DND-41 (cell line): Measurements from ENCODE around the gene CYBA.

Source experiments
- EZH2 ChIP-seq: IDR thresholded peaks from 3 replicates; pipeline ENCODE4 v1.6.1; 2012; ENCODE audit warnings: borderline replicate concordance, low read depth, mild to moderate bottlenecking, moderate library complexity, low read length, inconsistent platforms; ENCODE audit not compliant: severe bottlenecking
- TF ChIP-seq, protein P1 (sequence below): IDR thresholded peaks from 2 replicates; pipeline ENCODE4 v1.5.1; 2012; ENCODE audit warnings: borderline replicate concordance, low read length, moderate library complexity, mild to moderate bottlenecking; ENCODE audit not compliant: poor library complexity, severe bottlenecking; ENCODE audit errors: extremely low read depth

DNA sequence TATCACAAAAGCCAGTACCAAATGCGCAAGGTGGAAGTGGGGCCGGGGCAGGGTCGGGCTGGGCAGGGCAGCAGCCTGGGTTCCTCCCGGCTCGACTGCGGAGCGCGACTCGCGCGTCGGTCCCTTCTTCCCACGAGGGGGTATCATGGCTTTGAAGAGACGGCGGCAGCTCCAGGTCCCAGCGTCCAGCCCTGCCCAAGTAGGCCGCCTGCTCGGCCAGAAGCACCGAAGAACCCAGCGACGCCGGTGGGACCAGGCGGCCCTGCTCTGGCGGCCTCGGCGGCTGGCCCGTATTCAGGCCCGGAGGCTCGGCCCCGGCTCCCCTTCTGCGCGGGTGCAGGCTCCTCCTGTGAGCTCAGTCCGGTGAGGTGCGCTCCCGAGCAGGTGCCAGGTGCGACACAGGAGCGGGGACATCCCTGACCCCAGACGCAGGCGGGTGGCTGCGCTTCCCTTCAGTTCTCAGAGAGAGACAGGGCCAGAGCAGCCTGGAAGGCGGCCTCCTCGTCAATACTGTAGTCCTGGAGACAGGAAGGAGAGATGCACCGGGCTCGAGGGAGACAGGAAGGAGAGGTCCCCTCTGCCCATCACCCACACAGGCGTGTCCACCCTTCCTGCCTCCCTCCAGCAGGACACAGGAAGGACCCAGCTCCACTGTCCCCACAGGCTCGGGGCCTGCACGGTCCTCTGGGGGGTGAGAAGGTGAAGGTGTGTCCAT lies 46.4 kb upstream of the CYBA start:
- TF ChIP-seq, protein P1, sequence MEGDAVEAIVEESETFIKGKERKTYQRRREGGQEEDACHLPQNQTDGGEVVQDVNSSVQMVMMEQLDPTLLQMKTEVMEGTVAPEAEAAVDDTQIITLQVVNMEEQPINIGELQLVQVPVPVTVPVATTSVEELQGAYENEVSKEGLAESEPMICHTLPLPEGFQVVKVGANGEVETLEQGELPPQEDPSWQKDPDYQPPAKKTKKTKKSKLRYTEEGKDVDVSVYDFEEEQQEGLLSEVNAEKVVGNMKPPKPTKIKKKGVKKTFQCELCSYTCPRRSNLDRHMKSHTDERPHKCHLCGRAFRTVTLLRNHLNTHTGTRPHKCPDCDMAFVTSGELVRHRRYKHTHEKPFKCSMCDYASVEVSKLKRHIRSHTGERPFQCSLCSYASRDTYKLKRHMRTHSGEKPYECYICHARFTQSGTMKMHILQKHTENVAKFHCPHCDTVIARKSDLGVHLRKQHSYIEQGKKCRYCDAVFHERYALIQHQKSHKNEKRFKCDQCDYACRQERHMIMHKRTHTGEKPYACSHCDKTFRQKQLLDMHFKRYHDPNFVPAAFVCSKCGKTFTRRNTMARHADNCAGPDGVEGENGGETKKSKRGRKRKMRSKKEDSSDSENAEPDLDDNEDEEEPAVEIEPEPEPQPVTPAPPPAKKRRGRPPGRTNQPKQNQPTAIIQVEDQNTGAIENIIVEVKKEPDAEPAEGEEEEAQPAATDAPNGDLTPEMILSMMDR, result no peak
- no peak for TF ChIP-seq EZH2
